CD1c-positive myeloid dendritic cell (primary cell): ENCODE results near the gene FCGBP.
"Not testable (repeated sequence)": the region's sequence is repeated elsewhere in the genome, so short reads cannot be mapped to it uniquely, and the experiment has no call there.

Source experiments
- DNase-seq: peaks from one replicate; pipeline ENCODE4 v3.0.0-alpha.2; 2016; ENCODE audit errors: extremely low spot score

FCGBP gene

GRCh38 chr19:39917561-39918182 lies 16.8 kb downstream of the FCGBP start:
- DNase-seq = no peak

DNA sequence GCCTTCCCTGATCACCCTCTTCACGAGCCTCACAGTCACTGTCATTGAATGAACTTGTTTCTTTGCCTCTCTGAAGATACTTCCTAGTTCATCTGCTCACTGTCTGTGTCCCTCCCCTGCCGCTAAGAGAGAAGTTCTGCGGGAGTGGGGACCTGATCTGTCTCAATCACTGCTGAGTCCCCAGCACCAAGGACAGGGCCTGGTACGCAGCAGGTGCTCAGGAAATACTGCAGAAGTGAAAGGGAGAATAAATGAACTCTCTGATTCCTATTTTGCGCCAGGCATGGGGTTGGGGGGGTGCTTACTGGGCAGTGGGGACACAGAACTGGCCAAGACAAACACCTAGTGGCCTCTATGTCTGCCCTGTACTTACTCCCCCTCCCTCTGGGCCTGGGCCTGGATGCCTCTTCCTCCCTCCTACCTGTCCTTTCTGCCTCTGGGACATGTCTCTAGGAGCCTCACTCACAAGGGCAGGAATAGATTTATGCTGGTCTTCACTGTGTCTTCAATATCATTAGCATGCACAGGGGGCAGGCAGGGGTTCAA lies 17.5 kb downstream of the FCGBP start:
- no peak for DNase-seq

- no peak for DNase-seq
Observed at GRCh38 chr19:39916236-39916635, 18.2 kb downstream of the FCGBP start.

DNA sequence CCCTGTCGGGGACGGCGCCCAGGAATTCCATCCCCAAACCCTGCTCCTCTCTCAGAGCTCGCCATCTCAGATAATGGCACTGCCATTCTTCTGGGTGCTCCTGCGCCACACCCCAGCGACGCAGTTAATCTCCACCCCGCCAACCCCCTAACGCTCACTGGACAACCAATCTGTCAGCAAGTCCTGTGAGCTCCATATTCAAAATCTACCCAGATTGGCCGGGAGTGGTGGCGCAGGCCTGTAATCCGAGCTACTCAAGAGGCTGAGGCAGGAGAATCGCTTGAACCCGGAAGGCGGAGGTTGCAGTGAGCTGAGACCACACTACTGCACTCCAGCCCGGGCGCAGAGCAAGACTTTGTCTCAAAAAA lies 18.6 kb downstream of the FCGBP start:
- no peak for DNase-seq

DNA sequence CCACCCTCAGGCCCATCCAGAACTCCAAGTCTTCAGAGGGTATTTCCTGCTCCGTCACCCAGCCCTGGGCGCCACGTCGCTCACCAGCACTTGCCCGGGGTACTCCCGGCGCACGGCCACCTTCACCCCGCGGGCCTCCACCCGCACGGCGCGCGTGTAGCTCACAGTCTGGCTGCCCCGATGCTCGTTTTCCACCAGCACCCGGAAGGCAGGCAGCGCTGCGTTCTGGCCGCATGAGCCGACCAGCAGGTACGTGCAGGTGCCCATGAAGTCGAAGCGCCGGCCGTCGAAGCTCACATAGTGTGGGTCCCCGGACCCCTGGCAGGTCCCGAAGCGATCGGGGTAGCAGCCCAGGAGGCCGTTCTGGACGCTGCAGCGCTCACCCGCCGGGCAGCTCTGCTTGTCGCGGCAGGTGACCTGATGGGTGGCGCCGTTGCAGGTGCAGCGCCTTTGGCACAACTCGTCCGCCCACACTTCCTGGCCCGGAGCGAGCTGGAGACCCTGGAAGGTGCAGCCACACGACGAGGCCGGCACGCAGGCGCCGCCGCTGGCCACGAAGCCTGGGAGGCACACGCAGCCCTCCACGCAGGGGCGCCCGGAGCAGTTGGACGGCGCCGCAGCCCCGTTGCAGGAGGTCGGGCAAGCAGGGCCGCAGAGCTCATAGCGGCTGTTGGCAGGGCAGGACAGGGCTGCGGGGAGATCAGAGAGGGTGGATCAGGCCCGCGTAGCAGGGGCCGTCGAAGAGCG lies 19.2 kb downstream of the FCGBP start:
- DNase-seq = no peak

- DNase-seq = no peak
Observed at GRCh38 chr19:39913682-39914333, 20.6 kb downstream of the FCGBP start.

DNA sequence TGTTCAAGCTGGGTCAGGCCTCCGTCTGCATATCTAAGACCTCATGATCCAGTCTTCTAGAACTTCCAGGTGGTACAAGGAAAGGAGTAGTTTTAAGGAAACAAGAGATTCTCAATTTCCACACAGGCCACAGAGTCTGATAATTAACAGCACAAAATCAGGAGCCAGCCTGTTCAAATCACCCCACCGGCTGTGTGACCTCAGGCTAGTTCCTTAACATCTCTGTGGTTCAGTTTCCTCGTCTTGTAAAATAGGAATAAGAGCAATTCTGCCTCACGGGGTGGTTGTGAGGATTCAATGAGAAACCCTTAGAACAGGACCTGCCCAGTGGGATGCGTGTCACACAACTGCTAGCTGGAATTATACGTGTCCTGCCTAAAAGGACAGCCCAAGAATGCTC lies 25.6 kb downstream of the FCGBP start:
- DNase-seq = no peak

- no peak for DNase-seq
Observed at GRCh38 chr19:39906820-39907611, 27.4 kb downstream of the FCGBP start.

- DNase-seq = no peak
Observed at GRCh38 chr19:39906283-39906682, 28.2 kb downstream of the FCGBP start.

- DNase-seq = not testable (repeated sequence)
Observed at GRCh38 chr19:39903486-39904091, 30.8 kb downstream of the FCGBP start.

DNA sequence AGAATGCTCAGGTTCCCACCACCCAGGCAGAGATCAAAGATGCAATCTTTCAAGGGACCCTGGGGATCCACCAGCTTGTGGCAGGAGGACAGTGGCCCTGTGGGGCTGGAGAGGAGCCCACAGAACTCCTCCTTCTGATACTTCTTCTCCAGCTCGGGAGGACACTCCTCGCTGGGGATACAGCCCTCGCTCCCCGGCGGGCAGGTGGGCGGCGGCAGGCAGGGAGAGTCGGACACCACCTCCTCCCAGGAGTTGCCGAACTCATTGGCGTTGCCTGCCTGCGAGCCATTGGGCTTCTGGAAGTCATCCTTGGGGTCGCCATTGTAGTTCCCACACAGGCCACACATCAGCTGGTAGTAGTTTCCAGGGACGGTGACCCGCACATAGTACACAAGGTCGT lies 32.1 kb downstream of the FCGBP start:
- not testable (repeated sequence) for DNase-seq

DNA sequence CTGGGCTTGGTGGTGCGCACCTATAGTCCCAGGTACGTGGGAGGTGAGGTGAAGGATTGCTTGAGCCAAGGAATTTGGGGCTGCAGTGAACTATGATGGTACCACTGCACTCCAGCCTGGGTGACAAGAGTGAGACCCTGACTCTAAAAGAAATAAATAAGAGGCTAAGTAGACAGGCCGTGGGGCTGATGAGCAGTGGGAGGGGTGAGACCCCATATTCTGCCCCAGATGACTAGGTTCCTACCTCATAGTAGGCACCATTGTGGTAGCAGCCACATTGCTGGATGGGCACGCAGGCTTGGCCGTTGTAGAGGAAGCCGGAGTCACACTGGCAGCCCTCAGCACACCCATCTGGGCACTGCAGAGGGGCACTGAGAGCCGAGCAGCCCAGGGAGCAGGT lies 32.8 kb downstream of the FCGBP start:
- not testable (repeated sequence) for DNase-seq

DNA sequence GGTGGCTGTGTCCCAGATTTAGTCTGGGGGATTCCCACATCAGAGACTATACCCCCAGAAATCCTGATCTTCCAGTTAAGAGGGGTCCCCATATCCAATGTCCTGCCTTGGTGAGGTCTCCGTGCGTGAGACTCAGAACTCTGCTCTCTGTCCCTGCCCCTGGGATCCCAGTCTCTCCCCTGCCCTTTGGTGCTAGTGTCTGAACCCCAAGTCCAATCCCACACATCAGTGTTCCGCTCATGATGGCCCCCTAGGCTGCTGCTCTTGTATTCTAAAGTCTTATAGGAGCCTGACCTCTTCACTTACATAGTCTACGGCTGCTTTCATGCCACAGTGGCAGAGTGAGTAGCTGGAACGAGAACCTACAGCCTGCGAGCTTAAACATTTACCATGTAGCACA lies 35.6 kb downstream of the FCGBP start:
- not testable (repeated sequence) for DNase-seq

DNA sequence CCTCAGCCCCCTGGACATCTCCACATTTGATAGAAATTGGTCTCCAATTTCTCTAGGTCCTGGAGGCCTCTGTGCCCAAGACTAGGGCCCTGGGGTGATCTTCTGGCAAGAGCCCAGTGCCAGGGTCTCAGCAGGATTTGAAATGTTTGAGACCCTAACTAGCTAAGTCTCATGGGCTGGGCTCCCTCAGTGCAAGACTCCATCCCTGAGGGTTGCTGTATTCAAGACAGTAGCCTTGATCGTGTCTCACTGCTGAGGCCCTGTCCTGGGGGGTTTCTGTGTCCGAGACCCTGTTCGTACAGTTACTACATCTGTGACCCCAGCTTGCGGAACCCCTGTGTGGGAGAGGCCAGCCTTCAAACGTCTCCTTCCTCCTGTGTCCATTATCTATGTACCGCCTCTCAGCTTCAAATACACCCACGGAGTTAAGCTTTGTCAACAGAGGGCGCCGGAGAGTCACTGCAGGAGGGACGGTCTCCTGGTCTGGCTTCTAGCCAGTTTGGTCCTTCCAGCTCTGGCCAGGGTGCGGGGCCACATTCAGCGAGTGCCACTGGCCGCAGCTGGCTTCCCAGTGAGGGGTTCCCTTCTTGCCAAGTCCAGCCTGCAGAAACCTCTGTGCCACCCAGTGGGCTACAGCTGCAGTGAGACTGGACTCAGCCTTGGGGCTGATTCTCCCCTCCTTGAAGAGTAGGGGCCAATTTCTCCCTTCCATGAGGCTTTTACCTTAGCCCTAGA lies 36.8 kb downstream of the FCGBP start:
- DNase-seq = peak; percentile 38

DNA sequence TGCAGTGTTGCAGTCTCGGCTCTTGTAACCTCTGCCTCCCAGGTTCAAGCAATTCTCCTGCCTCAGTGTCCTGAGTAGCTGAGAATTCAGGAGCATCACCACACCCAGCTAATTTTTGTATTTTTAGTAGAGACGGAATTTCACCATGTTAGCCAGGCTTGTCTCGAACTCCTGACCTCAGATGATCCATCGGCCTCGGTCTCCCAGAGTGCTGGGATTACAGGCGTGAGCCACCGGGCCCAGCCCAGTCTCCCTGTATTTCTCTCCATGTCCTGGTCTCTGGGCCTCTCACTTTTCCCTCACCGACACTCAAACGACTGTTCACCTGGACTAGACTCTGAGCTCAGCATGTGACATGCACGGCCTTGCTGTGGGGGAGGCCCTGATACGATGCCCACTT lies 39.3 kb downstream of the FCGBP start:
- not testable (repeated sequence) for DNase-seq

DNA sequence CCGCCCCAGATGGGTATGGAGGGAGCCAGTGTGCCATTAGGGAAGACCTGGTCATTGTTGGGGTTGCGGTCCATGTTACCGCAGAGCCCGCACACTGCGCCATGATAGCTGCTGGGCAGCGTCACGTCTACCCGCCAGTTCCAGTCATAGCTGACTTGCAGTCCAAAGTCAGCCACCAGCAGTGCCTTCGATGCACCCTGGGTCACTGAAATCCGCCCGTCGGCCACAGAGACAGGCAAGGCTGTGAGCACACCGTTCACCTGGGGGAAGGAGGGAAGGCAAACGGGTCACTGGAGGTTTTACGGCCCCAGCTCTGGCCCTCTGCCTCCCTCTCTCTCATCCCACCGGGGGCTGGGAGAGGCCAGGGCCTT lies 40.2 kb downstream of the FCGBP start:
- not testable (repeated sequence) for DNase-seq

- not testable (repeated sequence) for DNase-seq
Observed at GRCh38 chr19:39893366-39894235, 40.8 kb downstream of the FCGBP start.

DNA sequence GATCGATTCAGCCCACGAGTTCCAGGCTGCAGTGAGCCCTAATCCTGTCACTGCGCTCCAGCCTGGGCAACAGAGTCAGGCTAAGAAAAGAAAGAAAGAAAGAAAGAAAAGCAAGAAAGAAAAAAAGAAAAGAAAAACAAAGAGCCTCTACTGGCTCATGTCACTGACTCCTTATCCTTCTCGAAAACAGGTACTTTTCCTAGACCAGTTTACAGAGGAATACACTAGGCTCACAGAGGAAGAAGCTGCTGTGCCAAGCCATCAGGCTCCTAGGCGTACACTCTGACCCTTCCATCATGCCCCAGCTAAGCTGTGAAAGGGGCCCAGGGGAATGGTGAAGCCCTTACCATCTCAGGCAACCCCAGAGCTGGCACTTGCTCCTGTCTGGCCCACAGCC lies 41.9 kb downstream of the FCGBP start:
- not testable (repeated sequence) for DNase-seq

DNA sequence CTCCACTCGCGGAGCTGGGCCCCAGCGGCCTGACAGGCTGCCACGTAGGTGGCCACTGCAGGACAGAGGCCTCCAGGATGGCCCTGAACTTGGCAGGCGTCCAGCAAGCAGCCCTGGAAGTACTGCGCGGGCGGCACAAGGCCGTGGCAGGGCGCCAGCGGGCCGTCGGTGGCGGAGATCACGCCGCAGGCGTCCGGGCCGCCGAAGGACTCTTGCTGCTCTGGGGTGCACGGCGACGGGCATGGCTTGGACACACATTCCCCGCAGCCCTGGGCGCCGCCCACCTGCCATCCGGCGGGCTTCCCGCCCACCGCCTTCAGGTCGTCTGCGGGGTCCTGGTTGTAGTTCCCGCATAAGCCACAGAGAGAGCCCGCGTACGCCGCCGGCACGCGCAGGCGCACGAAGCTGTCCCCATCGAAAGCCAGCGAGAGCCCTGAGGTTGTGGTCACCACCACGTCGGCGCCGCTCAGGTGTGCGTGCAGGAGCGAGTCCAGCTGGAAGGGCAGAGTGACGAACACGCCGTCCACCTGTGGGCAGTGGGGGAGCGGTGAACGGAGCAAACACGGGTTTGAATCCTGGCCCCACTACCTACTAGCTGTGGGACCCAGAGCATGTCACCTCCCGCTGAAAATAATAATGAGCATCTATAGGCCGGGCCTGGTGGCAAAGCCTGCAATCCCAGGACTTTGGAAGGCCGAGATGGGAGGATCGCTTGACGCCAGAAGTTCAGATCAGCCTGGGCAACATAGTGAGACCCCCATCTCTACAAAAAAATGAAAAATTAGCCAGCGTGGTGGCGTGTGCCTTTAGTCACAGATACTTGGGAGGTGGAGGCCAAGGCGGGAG lies 42.6 kb downstream of the FCGBP start:
- not testable (repeated sequence) for DNase-seq
